ENCODE measurements around the gene TOPAZ1. TPM values are rescaled to one million over a fixed set of nuclear protein-coding genes. Genes with fewer than 3 reads are reported as not detected.

TOPAZ1 gene
- total and polyA plus RNA-seq, 2 of the 13 experiments (the other 11 are each of a cell fraction or from before 2014, with no cell fraction given): not detected

DNA sequence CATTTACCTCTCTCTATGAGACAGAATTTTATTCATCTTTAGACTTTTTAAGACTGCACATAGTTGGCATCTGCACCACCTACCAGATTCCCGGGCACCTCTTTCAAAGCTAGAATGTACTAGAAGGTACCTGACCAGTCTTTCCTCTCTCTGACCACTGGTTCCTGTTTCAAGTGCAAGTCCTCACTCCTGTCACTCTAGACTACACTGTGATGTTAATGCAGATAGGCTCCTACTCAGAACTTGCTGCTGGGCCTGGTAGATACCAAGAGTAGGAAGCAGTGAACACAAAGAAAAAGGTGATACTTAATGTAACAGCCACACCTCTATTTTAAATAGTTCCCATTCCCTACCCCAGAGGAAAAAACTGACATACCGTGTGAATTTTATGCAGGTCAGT is 88.8 kb downstream of the TOPAZ1 start (continued):
- TF ChIP-seq, protein P1, sequence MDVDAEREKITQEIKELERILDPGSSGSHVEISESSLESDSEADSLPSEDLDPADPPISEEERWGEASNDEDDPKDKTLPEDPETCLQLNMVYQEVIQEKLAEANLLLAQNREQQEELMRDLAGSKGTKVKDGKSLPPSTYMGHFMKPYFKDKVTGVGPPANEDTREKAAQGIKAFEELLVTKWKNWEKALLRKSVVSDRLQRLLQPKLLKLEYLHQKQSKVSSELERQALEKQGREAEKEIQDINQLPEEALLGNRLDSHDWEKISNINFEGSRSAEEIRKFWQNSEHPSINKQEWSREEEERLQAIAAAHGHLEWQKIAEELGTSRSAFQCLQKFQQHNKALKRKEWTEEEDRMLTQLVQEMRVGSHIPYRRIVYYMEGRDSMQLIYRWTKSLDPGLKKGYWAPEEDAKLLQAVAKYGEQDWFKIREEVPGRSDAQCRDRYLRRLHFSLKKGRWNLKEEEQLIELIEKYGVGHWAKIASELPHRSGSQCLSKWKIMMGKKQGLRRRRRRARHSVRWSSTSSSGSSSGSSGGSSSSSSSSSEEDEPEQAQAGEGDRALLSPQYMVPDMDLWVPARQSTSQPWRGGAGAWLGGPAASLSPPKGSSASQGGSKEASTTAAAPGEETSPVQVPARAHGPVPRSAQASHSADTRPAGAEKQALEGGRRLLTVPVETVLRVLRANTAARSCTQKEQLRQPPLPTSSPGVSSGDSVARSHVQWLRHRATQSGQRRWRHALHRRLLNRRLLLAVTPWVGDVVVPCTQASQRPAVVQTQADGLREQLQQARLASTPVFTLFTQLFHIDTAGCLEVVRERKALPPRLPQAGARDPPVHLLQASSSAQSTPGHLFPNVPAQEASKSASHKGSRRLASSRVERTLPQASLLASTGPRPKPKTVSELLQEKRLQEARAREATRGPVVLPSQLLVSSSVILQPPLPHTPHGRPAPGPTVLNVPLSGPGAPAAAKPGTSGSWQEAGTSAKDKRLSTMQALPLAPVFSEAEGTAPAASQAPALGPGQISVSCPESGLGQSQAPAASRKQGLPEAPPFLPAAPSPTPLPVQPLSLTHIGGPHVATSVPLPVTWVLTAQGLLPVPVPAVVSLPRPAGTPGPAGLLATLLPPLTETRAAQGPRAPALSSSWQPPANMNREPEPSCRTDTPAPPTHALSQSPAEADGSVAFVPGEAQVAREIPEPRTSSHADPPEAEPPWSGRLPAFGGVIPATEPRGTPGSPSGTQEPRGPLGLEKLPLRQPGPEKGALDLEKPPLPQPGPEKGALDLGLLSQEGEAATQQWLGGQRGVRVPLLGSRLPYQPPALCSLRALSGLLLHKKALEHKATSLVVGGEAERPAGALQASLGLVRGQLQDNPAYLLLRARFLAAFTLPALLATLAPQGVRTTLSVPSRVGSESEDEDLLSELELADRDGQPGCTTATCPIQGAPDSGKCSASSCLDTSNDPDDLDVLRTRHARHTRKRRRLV (CRISPR knock-in tag; IDR thresholded peaks at IDR 0.05): no peak
- no peak for TF ChIP-seq KLF12 (CRISPR knock-in tag; IDR thresholded peaks at IDR 0.05; ENCODE audit: borderline replicate concordance)
- TF ChIP-seq, protein P2, sequence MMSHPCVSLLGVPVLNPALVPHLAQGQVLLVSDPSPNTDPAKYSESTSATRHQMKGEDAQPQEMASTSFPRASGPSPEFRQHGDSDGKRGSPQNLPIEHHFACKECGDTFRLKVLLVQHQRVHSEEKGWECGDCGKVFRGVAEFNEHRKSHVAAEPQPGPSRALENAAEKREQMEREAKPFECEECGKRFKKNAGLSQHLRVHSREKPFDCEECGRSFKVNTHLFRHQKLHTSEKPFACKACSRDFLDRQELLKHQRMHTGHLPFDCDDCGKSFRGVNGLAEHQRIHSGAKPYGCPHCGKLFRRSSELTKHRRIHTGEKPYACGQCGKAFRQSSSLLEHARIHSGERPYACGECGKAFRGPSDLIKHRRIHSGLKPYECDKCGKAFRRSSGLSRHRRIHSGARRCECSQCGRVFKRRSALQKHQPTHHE (CRISPR knock-in tag; IDR thresholded peaks at IDR 0.05; ENCODE audit: borderline replicate concordance): no peak
- TF ChIP-seq GATAD1 (CRISPR knock-in tag; IDR thresholded peaks at IDR 0.05): no peak
- no peak for TF ChIP-seq ATF7-NPFF (CRISPR knock-in tag; IDR thresholded peaks at IDR 0.05; ENCODE audit: low read depth)
- TF ChIP-seq NR2F6 (IDR thresholded peaks at IDR 0.05): no peak
- TF ChIP-seq NR2F6 (CRISPR knock-in tag; IDR thresholded peaks at IDR 0.05): no peak
- TF ChIP-seq TBP (CRISPR knock-in tag; IDR thresholded peaks at IDR 0.05): no peak
- no peak for TF ChIP-seq TBL1XR1 (IDR thresholded peaks at IDR 0.05; ENCODE audit: borderline replicate concordance, low read length, partially characterized antibody)

All from HepG2 (cell line).